Smooth muscle cell (in vitro differentiated cells): ENCODE data around the gene SKI. TPM values are rescaled to one million over a fixed set of nuclear protein-coding genes. Genes with fewer than 3 reads are reported as not detected.

ENCODE experiments used
- DNase-seq: peaks from one replicate; lab custom pipeline; 2025; ENCODE audit not compliant: unreplicated experiment; lab: John Stamatoyannopoulos, UW
- H2AFZ ChIP-seq: fragments of 200-600 bp; sonication (generic); 2 replicates; pipeline ENCODE4 v1.6.0; 2016; ENCODE audit warnings: antibody characterized with exemption, low read depth, mild to moderate bottlenecking
- H3F3A ChIP-seq: fragments of 200-600 bp; sonication (generic); 2 replicates; pipeline ENCODE4 v1.6.0; 2017; ENCODE audit warnings: antibody characterized with exemption, low read depth
- H3K27ac ChIP-seq: fragments of 200-600 bp; sonication (generic); 2 replicates; pipeline ENCODE4 v1.5.1; 2016; ENCODE audit warnings: low read depth, mild to moderate bottlenecking
- H3K27me3 ChIP-seq: fragments of 200-600 bp; sonication (generic); 2 replicates; pipeline ENCODE4 v1.6.1; 2016; ENCODE audit warnings: low read depth, mild to moderate bottlenecking
- H3K36me3 ChIP-seq: fragments of 200-600 bp; sonication (generic); 2 replicates; pipeline ENCODE4 v1.5.1; 2016; ENCODE audit warnings: low read depth
- H3K4me1 ChIP-seq: fragments of 200-600 bp; sonication (generic); 2 replicates; pipeline ENCODE4 v1.5.1; 2016; ENCODE audit warnings: low read depth
- H3K4me2 ChIP-seq: fragments of 200-600 bp; sonication (generic); 2 replicates; pipeline ENCODE4 v1.6.0; 2016; ENCODE audit warnings: mild to moderate bottlenecking
- H3K4me3 ChIP-seq: fragments of 200-600 bp; sonication (generic); 2 replicates; pipeline ENCODE4 v1.5.1; 2016; ENCODE audit warnings: mild to moderate bottlenecking
- H3K79me2 ChIP-seq: fragments of 200-600 bp; sonication (generic); 2 replicates; pipeline ENCODE4 v1.6.0; 2016; ENCODE audit warnings: low read depth, mild to moderate bottlenecking
- H3K9ac ChIP-seq: fragments of 200-600 bp; sonication (generic); 2 replicates; pipeline ENCODE4 v1.6.0; 2016; ENCODE audit warnings: low read depth
- H3K9me3 ChIP-seq: fragments of 200-600 bp; sonication (generic); replicated peaks from 2 replicates; pipeline ENCODE4 v1.5.1; 2016; ENCODE audit warnings: low read depth
- H4K20me1 ChIP-seq: fragments of 200-600 bp; sonication (generic); 2 replicates; pipeline ENCODE4 v1.6.0; 2016; ENCODE audit warnings: low read depth
- CTCF ChIP-seq: fragments of 200-600 bp; sonication (generic); IDR thresholded peaks from 2 replicates; pipeline ENCODE4 v1.5.1; 2017; ENCODE audit warnings: borderline replicate concordance, mild to moderate bottlenecking, antibody characterized with exemption; ENCODE audit not compliant: insufficient read depth, poor library complexity, severe bottlenecking
- WGBS: methylation state at CpG from one replicate; pipeline ENCODE4 v1.1.7; 2016; ENCODE audit warnings: low lambda C conversion rate; 5-methylcytosine and 5-hydroxymethylcytosine counted together
- polyA plus RNA-seq: library from polyadenylated mRNA; unstranded; fragments of >200 nt; fragmentation: Nextera tagmentation; extraction: Ambion mirVana; gene quantifications from 2 replicates; pipeline ENCODE4 v1.2.1, GENCODE V29; 2016
- total RNA-seq: library from RNA; depleted of rRNA; stranded (reverse); fragments of >200 nt; gene quantifications from 2 replicates; pipeline ENCODE4 v1.2.3, GENCODE V29; 2014

SKI gene
- 14.4 and 19.6 TPM in 2 replicates for total RNA-seq
- 4.2 and 6.8 TPM in 2 replicates for polyA plus RNA-seq

GRCh38 chr1:2228157-2228594 is at the start of gene SKI:
Gene SKI (plus strand): TSS chr1:2228319. CDS start chr1:2228767, 448 bp downstream.
- no peaks in the 10 kb centered on the region for H3K9me3 ChIP-seq
- H3K79me2 ChIP-seq = peaks cover 46% of the 10 kb centered on the region
- no peaks in the 10 kb centered on the region for H3K27me3 ChIP-seq
- no peak for TF ChIP-seq CTCF
- peak within 1 kb of the TSS; percentile 98 for H3K4me2 ChIP-seq
- peak within 1 kb of the TSS; percentile 82 for H3K4me3 ChIP-seq
- WGBS = no CpG with 5 or more reads among the region's 100 CpGs
- peaks cover 37% of the 10 kb centered on the region for H3K4me1 ChIP-seq
- no peak within 1 kb of the TSS for H2AFZ ChIP-seq
- H3K27ac ChIP-seq = peak within 1 kb of the TSS; percentile 95
- no peak for DNase-seq
- H3F3A ChIP-seq = peaks cover 8% of the 10 kb centered on the region
- no peaks in the 10 kb centered on the region for H3K36me3 ChIP-seq
- peaks cover 46% of the 10 kb centered on the region for H4K20me1 ChIP-seq
- H3K9ac ChIP-seq = peak within 1 kb of the TSS; percentile 98

- Histone ChIP-seq H3K9ac (no peak overlapping the region), H3K79me2 (no peaks in the 10 kb centered on the region), H3K4me1 (no peaks in the 10 kb centered on the region), H3K9me3 (no peaks in the 10 kb centered on the region), H3K4me3 (no peak overlapping the region), H3K27me3 (no peaks in the 10 kb centered on the region), H3K36me3 (no peaks in the 10 kb centered on the region), H3F3A (no peaks in the 10 kb centered on the region), H2AFZ (no peak overlapping the region), H3K27ac (no peak overlapping the region), H3K4me2 (no peak overlapping the region), H4K20me1 (no peaks in the 10 kb centered on the region)
- 95% methylated on average over 16 of the region's 16 CpGs for WGBS
- no peak for DNase-seq
- no peak for TF ChIP-seq CTCF
These were observed 49.2 kb upstream of the SKI start for GRCh38 chr1:2178875-2179274.

- no peaks in the 10 kb centered on the region for H3K27me3 ChIP-seq
- H3F3A ChIP-seq = no peaks in the 10 kb centered on the region
- H3K9ac ChIP-seq = no peak overlapping the region
- no peak overlapping the region for H3K4me2 ChIP-seq
- H3K36me3 ChIP-seq = no peaks in the 10 kb centered on the region
- no peaks in the 10 kb centered on the region for H3K4me1 ChIP-seq
- no peak overlapping the region for H2AFZ ChIP-seq
- H3K4me3 ChIP-seq = no peak overlapping the region
- TF ChIP-seq CTCF = no peak
- no peaks in the 10 kb centered on the region for H3K9me3 ChIP-seq
- H3K79me2 ChIP-seq = no peaks in the 10 kb centered on the region
- WGBS = 87% methylated on average over 28 of the region's 28 CpGs
- no peak overlapping the region for H3K27ac ChIP-seq
- no peak for DNase-seq
- H4K20me1 ChIP-seq = no peaks in the 10 kb centered on the region
These were observed 48.7 kb upstream of the SKI start for GRCh38 chr1:2179283-2180013.
